GM12892 (cell line): ENCODE measurements around the gene TPCN1.

Source experiments
- DNase-seq: peaks from one replicate; pipeline ENCODE4 v3.0.0; 2011; ENCODE audit not compliant: insufficient read length
- FAIRE-seq: peaks from 2 replicates; lab custom pipeline; 2011; peaks lifted over from hg19 to GRCh38; lab: Jason Lieb, UNC
- POLR2A ChIP-seq: IDR thresholded peaks from 2 replicates; pipeline ENCODE4 v1.6.1; 2011; ENCODE audit warnings: low read depth, low read length, control low read depth
- POLR2AphosphoS5 ChIP-seq: IDR thresholded peaks from 2 replicates; pipeline ENCODE4 v1.6.1; 2011; ENCODE audit warnings: low read depth, low read length, control low read depth
- TAF1 ChIP-seq: IDR thresholded peaks from 2 replicates; pipeline ENCODE4 v1.6.1; 2011; ENCODE audit warnings: low read depth, mild to moderate bottlenecking, control low read depth, low read length, borderline replicate concordance

Gene TPCN1

GRCh38 chr12:113290506-113290905 is 69.2 kb downstream of the TPCN1 start:
- TF ChIP-seq TAF1 (no peak), POLR2AphosphoS5 (no peak), POLR2A (no peak)
- no peak for DNase-seq
- FAIRE-seq: no peak

GRCh38 chr12:113291586-113291985 is 70.3 kb downstream of the TPCN1 start:
- FAIRE-seq: no peak
- no peak for TF ChIP-seq TAF1
- no peak for TF ChIP-seq POLR2A
- no peak for TF ChIP-seq POLR2AphosphoS5
- no peak for DNase-seq

GRCh38 chr12:113292091-113292490 is 70.8 kb downstream of the TPCN1 start:
- TF ChIP-seq POLR2A (no peak), POLR2AphosphoS5 (no peak), TAF1 (no peak)
- FAIRE-seq (no peak), DNase-seq (no peak)

GRCh38 chr12:113292547-113292946 is 71.3 kb downstream of the TPCN1 start:
- FAIRE-seq (no peak), DNase-seq (no peak)
- no peak for TF ChIP-seq POLR2AphosphoS5
- TF ChIP-seq POLR2A: no peak
- no peak for TF ChIP-seq TAF1

GRCh38 chr12:113293100-113293499 is 71.8 kb downstream of the TPCN1 start:
- DNase-seq: no peak
- TF ChIP-seq POLR2AphosphoS5 (no peak), POLR2A (no peak), TAF1 (no peak)
- no peak for FAIRE-seq

GRCh38 chr12:113295886-113296556 is 74.8 kb downstream of the TPCN1 start:
- DNase-seq: no peak
- no peak for FAIRE-seq
- TF ChIP-seq TAF1 (no peak), POLR2AphosphoS5 (no peak), POLR2A (no peak)

GRCh38 chr12:113296557-113297213 is 75.4 kb downstream of the TPCN1 start:
- no peak for DNase-seq
- FAIRE-seq: no peak
- TF ChIP-seq POLR2AphosphoS5: no peak
- TF ChIP-seq TAF1: no peak
- no peak for TF ChIP-seq POLR2A

- no peak for DNase-seq
- TF ChIP-seq POLR2A: no peak
- no peak for FAIRE-seq
Measured at GRCh38 chr12:113297214-113297587, 75.9 kb downstream of the TPCN1 start.

- FAIRE-seq: no peak
Measured at GRCh38 chr12:113297621-113298471, 76.6 kb downstream of the TPCN1 start.

GRCh38 chr12:113298472-113298817 is 77.2 kb downstream of the TPCN1 start:
- TF ChIP-seq POLR2AphosphoS5 (no peak), TAF1 (no peak), POLR2A (no peak)
- no peak for FAIRE-seq
- DNase-seq: no peak

More at GRCh38 chr12:113297621-113298471, 76.6 kb downstream of the TPCN1 start:
- TF ChIP-seq TAF1: no peak
- TF ChIP-seq POLR2A: 0 out of 2 replicates have a peak, but pooled peaks have one; percentile 36
- no peak for DNase-seq

- no peak for TF ChIP-seq TAF1
- no peak for TF ChIP-seq POLR2AphosphoS5
- TF ChIP-seq POLR2A: no peak
- DNase-seq: no peak
- no peak for FAIRE-seq
Measured at GRCh38 chr12:113298861-113299545, 77.7 kb downstream of the TPCN1 start.
